Measurements from ENCODE around the gene KNTC1.
"Not testable (repeated sequence)": the region's sequence is repeated elsewhere in the genome, so short reads cannot be mapped to it uniquely, and the experiment has no call there.

Gene KNTC1

DNA sequence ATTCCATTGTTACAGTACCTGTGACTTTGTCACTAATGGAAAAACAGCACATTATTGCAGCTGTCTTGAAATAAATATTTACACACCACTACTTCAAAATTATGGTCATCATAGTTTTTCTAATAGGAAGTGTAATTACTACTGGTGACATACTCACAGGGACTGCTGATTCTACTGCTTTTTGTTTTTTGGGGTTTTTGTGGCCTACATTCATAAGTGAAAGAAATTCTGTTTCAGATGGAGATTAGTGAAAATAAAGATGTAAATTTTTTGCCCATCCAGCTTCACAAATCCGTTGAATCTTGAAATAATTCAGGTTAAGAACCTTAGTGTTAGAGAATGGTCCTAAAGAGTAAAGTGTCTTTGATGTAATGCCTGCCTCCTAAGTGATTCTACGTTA is 17.5 kb downstream of the KNTC1 start:
- H3K4me3 Mint-ChIP-seq, result no peak overlapping the region
- H3K27ac Mint-ChIP-seq, result no peak overlapping the region
- H3K4me1 Mint-ChIP-seq, result no peaks in the 10 kb centered on the region
- TF ChIP-seq, protein P1, sequence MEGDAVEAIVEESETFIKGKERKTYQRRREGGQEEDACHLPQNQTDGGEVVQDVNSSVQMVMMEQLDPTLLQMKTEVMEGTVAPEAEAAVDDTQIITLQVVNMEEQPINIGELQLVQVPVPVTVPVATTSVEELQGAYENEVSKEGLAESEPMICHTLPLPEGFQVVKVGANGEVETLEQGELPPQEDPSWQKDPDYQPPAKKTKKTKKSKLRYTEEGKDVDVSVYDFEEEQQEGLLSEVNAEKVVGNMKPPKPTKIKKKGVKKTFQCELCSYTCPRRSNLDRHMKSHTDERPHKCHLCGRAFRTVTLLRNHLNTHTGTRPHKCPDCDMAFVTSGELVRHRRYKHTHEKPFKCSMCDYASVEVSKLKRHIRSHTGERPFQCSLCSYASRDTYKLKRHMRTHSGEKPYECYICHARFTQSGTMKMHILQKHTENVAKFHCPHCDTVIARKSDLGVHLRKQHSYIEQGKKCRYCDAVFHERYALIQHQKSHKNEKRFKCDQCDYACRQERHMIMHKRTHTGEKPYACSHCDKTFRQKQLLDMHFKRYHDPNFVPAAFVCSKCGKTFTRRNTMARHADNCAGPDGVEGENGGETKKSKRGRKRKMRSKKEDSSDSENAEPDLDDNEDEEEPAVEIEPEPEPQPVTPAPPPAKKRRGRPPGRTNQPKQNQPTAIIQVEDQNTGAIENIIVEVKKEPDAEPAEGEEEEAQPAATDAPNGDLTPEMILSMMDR (IDR thresholded peaks at IDR 0.05), result no peak
- no peaks in the 10 kb centered on the region for H3K9me3 Mint-ChIP-seq
- peaks cover 49% of the 10 kb centered on the region for H3K36me3 Mint-ChIP-seq (ENCODE audit: low read depth)
- DNase-seq, result no peak
- H3K27me3 Mint-ChIP-seq (ENCODE audit: low read depth, poor library complexity), result no peaks in the 10 kb centered on the region

- Mint-ChIP-seq H3K27me3 (ENCODE audit: low read depth, poor library complexity) (no peaks in the 10 kb centered on the region), H3K27ac (no peak overlapping the region), H3K4me1 (no peaks in the 10 kb centered on the region), H3K4me3 (no peak overlapping the region), H3K9me3 (no peaks in the 10 kb centered on the region), H3K36me3 (ENCODE audit: low read depth) (peaks cover 57% of the 10 kb centered on the region)
- TF ChIP-seq, protein P1 (IDR thresholded peaks at IDR 0.05), result no peak
- DNase-seq, result no peak
These were observed 18.8 kb downstream of the KNTC1 start for GRCh38 chr12:122545855-122546254.

DNA sequence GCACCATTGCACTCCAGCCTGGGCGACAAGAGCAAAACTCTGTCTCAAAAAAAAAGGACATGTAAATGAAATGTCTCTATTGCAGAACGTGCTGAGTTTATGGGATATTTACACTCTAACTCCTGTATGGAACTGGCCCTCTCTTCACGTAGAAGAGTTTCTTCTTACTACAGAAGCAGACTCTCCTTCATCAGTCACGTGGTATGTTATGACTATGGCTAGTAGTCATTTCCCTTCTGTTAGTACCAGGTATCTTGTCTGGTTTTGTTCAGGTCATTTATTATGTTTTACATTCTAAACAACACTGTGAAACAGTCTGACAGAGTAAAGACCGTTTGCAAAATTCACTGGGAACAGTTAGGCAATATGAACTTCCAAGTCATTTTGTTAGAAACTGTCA is 20.3 kb downstream of the KNTC1 start:
- Mint-ChIP-seq H3K27ac (no peak overlapping the region), H3K9me3 (no peaks in the 10 kb centered on the region), H3K4me1 (no peaks in the 10 kb centered on the region), H3K27me3 (ENCODE audit: low read depth, poor library complexity) (no peaks in the 10 kb centered on the region), H3K4me3 (no peak overlapping the region), H3K36me3 (ENCODE audit: low read depth) (peaks cover 58% of the 10 kb centered on the region)
- TF ChIP-seq, protein P1 (IDR thresholded peaks at IDR 0.05), result no peak
- DNase-seq, result no peak

DNA sequence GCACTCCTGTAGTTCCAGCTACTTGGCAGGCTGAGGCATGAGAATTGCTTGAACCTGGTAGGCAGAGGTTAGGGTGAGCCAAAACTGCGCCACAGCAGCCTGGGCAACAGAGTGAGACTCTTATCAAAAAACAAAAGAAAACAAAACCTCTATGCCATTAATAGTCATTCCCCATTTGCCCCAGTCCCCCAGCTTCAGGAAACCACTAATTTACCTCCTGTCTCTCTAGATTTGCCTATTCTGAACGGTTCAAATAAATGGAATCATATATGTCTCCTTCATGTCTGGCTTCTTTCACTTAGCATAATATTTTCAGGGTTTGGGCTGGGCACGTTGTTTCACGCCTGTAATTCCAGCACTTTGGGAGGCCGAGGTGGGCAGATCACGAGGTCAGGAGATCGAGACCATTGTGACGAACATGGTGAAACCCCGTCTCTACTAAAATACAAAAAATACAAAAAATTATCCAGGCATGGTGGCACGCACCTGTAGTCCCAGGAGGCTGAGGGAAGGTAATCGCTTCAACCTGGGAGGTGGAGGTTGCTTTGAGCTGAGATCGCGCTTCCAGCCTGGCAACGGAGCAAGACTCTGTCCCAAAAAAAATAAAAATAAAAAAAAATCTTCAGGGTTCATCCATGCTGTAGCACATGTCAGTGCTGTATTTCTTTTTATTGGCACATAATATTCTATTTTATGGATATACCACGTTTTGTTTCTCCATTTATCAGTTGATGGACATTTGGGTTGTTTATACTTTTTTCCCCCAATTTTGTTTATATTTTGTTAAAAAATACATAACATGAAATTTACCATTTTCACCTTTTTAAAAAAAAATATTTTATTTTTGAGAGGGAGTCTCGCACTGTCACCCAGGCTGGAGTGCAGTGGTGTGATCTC is 31.9 kb downstream of the KNTC1 start:
- Mint-ChIP-seq H3K9me3 (peaks cover 4% of the 10 kb centered on the region), H3K4me3 (no peak overlapping the region), H3K4me1 (no peaks in the 10 kb centered on the region), H3K36me3 (ENCODE audit: low read depth) (peaks cover 79% of the 10 kb centered on the region), H3K27me3 (ENCODE audit: low read depth, poor library complexity) (no peaks in the 10 kb centered on the region), H3K27ac (no peak overlapping the region)
- no peak for DNase-seq
- TF ChIP-seq, protein P1 (IDR thresholded peaks at IDR 0.05), result no peak

- Mint-ChIP-seq H3K36me3 (ENCODE audit: low read depth) (peaks cover 73% of the 10 kb centered on the region), H3K9me3 (peaks cover 4% of the 10 kb centered on the region), H3K27ac (no peak overlapping the region), H3K4me1 (no peaks in the 10 kb centered on the region), H3K4me3 (no peak overlapping the region), H3K27me3 (ENCODE audit: low read depth, poor library complexity) (no peaks in the 10 kb centered on the region)
- TF ChIP-seq, protein P1 (IDR thresholded peaks at IDR 0.05), result no peak
- no peak for DNase-seq
These were observed 33.1 kb downstream of the KNTC1 start for GRCh38 chr12:122560138-122560537.

- H3K27ac Mint-ChIP-seq, result no peak overlapping the region
- peaks cover 54% of the 10 kb centered on the region for H3K36me3 Mint-ChIP-seq (ENCODE audit: low read depth)
- no peak overlapping the region for H3K4me3 Mint-ChIP-seq
- TF ChIP-seq, protein P1 (IDR thresholded peaks at IDR 0.05), result no peak
- peaks cover 4% of the 10 kb centered on the region for H3K9me3 Mint-ChIP-seq
- DNase-seq, result no peak
- no peaks in the 10 kb centered on the region for H3K4me1 Mint-ChIP-seq
- H3K27me3 Mint-ChIP-seq (ENCODE audit: low read depth, poor library complexity), result no peaks in the 10 kb centered on the region
These were observed 36.3 kb downstream of the KNTC1 start for GRCh38 chr12:122563361-122563760.

DNA sequence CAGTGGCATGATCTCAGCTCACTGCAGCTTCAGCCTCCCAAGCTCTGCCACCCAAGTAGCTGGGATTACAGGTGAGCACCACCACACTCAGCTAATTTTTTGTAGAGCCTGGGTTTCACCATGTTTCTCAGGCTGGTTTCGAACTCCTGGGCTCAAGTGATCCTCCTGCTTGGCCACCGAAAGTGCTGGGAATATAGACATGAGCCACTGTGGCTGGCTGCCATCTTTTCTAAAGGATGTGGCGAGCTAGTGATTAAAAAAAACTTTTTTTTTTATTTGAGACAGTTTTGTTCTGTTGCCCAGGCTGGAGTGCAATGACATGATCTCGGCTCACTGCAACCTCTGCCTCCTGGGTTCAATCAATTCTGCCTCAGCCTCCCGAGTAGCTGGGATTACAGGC is 39.8 kb downstream of the KNTC1 start:
- not testable (repeated sequence) for H3K4me1 Mint-ChIP-seq; DNase-seq; H3K27ac Mint-ChIP-seq; H3K27me3 Mint-ChIP-seq (ENCODE audit: low read depth, poor library complexity); H3K9me3 Mint-ChIP-seq; H3K4me3 Mint-ChIP-seq
- H3K36me3 Mint-ChIP-seq (ENCODE audit: low read depth), result peaks cover 47% of the 10 kb centered on the region
